BJ (cell line): ENCODE measurements around the gene MAP2. TPM values are rescaled to one million over a fixed set of nuclear protein-coding genes. Genes with fewer than 3 reads are reported as not detected.

Experiments
- CTCF ChIA-PET: fragments of 350-600 bp; formaldehyde crosslinking; extraction: SDS; loops from one replicate; lab custom pipeline; 2021; ENCODE audit warnings: antibody characterized with exemption, inconsistent platforms; lab: Yijun Ruan, JAX
- POLR2A ChIA-PET: fragments of 300-600 bp; sonication (Branson Sonifier 250); formaldehyde crosslinking; extraction: SDS; loops from one replicate; lab custom pipeline; 2021; ENCODE audit warnings: antibody characterized with exemption; lab: Charles Lee
- DNase-seq: peaks from one replicate; pipeline ENCODE4 v3.0.0-alpha.2; 2011; ENCODE audit warnings: low read depth
- H3K27me3 ChIP-seq: 2 replicates; pipeline ENCODE4 v1.6.0; 2011; ENCODE audit warnings: low read length; ENCODE audit not compliant: control insufficient read depth, insufficient read depth
- H3K36me3 ChIP-seq: 2 replicates; pipeline ENCODE4 v1.5.1; 2011; ENCODE audit warnings: low read length; ENCODE audit not compliant: control insufficient read depth, insufficient read depth
- H3K4me3 ChIP-seq: 2 replicates; pipeline ENCODE4 v1.5.1; 2011; ENCODE audit warnings: low read depth, mild to moderate bottlenecking, control low read depth, low read length
- polyA plus RNA-seq: library from polyadenylated mRNA; depleted of rRNA; stranded (reverse); fragments of >200 nt; gene quantifications from 2 replicates; pipeline ENCODE4 v1.2.3, GENCODE V29; 2011
- TF ChIP-seq, protein P1 (sequence below): IDR thresholded peaks from 2 replicates; pipeline ENCODE4 v1.5.1; 2011; ENCODE audit warnings: low read depth, mild to moderate bottlenecking, control low read depth, inconsistent platforms, low read length, moderate library complexity; ENCODE audit not compliant: insufficient read depth

Gene MAP2
- polyA plus RNA-seq, 1 experiment: 3.5 TPM

DNA sequence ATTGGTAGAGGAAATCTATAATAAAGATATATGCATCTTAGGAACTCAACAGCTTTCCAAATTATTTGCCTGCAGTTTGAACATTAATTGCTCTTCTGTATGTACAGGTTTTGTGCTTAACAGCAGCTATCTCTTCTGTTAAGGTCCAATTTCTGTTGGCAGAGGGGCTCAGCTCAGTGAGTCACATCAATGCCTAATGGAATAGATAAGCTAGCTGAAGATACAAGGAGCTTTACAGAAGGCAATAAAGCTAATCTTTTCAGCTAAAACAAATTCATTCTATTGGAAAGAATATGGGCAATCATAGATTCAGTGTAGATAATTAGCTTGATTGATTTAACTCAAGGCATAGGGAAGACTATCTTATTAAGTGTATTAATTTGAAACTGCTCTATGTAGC lies 289.4 kb downstream of the MAP2 start:
- TF ChIP-seq, protein P1, sequence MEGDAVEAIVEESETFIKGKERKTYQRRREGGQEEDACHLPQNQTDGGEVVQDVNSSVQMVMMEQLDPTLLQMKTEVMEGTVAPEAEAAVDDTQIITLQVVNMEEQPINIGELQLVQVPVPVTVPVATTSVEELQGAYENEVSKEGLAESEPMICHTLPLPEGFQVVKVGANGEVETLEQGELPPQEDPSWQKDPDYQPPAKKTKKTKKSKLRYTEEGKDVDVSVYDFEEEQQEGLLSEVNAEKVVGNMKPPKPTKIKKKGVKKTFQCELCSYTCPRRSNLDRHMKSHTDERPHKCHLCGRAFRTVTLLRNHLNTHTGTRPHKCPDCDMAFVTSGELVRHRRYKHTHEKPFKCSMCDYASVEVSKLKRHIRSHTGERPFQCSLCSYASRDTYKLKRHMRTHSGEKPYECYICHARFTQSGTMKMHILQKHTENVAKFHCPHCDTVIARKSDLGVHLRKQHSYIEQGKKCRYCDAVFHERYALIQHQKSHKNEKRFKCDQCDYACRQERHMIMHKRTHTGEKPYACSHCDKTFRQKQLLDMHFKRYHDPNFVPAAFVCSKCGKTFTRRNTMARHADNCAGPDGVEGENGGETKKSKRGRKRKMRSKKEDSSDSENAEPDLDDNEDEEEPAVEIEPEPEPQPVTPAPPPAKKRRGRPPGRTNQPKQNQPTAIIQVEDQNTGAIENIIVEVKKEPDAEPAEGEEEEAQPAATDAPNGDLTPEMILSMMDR: no peak
- no peaks in the 10 kb centered on the region for H3K27me3 ChIP-seq
- ChIA-PET CTCF (no interaction called here), POLR2A (no interaction called here)
- no peak overlapping the region for H3K4me3 ChIP-seq
- DNase-seq: no peak
- H3K36me3 ChIP-seq: no peaks in the 10 kb centered on the region

DNA sequence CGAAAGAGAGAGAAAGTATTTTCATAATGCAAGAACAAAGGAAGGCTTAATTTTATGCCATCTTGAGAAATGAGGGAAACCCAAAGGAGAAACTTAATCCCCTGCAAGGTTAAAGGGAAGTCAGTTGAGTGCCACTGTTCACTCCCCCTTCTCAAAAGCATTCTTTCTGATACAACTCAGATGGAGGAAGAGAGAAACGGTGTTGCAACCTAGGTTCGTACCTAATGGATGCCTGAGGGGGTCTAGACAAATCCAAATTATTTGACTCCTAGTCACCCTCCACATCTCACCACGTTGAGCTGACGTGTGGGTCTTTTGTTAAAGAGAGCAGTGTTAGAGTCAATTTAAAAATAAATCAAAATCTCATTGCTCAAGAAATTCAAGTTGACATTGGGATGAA lies 295.2 kb downstream of the MAP2 start:
- TF ChIP-seq, protein P1: no peak

DNA sequence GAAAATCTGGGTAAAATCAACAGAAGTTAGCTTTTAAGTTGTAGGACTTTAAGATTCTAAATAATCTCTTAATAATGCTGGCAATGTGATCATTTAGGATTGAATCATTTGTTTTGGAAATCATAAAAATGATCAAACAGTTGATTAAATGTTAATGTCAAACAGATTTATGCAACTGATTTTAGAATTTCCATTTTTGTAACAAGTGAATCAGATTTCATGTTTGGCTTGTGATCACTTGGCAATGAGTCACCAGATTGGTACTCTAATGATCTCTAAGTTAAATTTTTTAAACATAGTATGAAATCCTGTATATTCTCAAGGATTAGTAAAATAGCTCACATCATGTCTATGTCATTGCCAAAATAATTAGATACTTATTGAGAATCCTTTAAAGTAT lies 297.6 kb downstream of the MAP2 start:
- peak; percentile 6 for DNase-seq
- CTCF ChIA-PET: interaction anchor here (0.8 kb wide), 1 partner anchor 10 kb away, joined by 3 read pairs; no protein-coding TSS in a partner anchor

More for the DNA sequence above, 295.2 kb downstream of the MAP2 start:
- DNase-seq: no peak
- no peaks in the 10 kb centered on the region for H3K36me3 ChIP-seq
- ChIA-PET CTCF (interaction anchor here (0.6 to 1.1 kb wide), 2 partner anchors 11 to 78 kb away, joined by 3 read pairs; no protein-coding TSS in a partner anchor), POLR2A (no interaction called here)
- no peaks in the 10 kb centered on the region for H3K27me3 ChIP-seq
- H3K4me3 ChIP-seq: no peak overlapping the region

DNA sequence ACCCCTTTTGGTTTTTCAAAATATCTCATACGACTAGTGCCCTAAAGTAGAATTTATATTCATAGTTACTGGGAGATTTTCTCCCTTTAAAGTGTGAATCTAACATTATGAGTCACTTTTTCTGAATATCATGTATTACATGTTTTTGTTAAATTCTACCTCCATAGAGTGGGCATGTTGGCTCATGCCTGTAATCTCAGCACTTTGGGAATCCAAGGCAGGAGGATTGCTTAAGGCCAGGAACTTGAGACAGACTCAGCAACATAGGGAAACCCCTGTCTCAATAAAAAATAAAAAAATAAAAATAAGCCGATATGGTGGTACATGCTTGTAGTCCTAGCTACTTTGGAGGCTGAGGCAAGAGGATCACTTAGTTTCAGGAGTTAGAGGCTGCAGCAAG lies 302.5 kb downstream of the MAP2 start:
- Histone ChIP-seq H3K27me3 (no peaks in the 10 kb centered on the region), H3K36me3 (no peaks in the 10 kb centered on the region), H3K4me3 (no peak overlapping the region)
- POLR2A ChIA-PET: no interaction called here
- TF ChIP-seq, protein P1: no peak
- CTCF ChIA-PET: no interaction called here
- DNase-seq: no peak

More for the DNA sequence above, 297.6 kb downstream of the MAP2 start:
- no peaks in the 10 kb centered on the region for H3K27me3 ChIP-seq
- POLR2A ChIA-PET: no interaction called here
- no peaks in the 10 kb centered on the region for H3K36me3 ChIP-seq
- no peak overlapping the region for H3K4me3 ChIP-seq
- TF ChIP-seq, protein P1: no peak

DNA sequence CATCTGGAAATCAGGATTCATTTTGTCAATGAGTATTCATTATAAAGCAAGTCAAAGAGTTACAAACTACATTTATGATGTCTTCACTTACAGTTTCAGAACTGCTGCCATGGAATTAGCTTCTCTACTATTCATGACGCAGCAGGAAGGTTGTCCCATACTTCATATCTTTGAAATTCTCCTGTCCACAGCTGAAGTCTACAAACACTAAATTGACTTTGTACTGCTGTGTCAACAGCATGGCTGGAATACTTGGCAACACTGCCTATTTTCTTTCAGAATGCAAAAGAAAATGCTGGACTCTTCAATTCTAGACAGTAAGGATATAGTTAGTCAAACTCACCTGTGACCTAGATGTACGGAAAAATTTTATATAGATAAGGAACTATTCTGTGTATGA lies 303.2 kb downstream of the MAP2 start:
- TF ChIP-seq, protein P1: no peak
- ChIA-PET POLR2A (interaction anchor here (0.7 kb wide), 1 partner anchor 120 kb away, joined by 3 read pairs; no protein-coding TSS in a partner anchor), CTCF (no interaction called here)
- DNase-seq: no peak
- Histone ChIP-seq H3K27me3 (no peaks in the 10 kb centered on the region), H3K36me3 (no peaks in the 10 kb centered on the region), H3K4me3 (no peak overlapping the region)
